ENCODE measurements around the gene RHEB.

Gene RHEB

DNA sequence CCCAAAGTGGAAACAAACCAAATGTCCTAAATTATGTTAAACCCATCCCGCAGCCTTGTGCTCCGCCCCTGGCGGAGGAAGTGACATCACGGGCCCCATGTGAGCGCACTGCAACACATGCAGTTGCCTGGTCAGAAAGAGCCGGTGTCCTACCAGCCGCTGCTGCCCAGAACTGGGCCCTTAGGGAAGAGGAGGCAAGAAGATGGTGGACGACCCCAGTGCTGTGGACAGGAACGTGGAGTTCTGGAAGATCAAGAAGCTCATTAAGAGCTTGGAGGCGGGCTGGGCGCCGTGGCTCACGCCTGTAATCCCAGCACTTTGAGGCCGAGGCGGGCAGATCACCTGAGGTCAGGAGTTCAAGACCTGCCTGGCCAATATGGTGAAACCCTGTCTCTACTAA is 18.0 kb downstream of the RHEB start:
- DNase-seq, result no peak

DNA sequence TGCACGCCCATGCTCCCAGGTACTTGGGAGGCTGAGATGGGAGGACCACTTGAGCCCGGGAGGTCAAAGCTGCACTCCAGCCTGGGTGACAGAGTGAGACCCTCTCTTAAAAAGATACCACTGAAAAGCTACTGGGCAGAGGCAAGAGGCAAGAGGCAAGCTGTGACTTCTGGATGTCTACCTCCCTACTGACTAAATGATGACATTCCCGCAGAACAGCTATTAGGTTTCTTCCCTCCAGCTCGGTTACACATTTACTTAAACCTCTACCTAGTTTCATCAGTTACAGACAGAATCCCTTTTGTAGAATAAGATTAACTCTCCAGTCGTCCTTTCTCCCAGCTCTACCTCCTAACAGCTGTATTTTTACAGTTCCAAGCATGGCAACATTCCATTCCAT is 21.2 kb downstream of the RHEB start:
- no peak for DNase-seq

DNA sequence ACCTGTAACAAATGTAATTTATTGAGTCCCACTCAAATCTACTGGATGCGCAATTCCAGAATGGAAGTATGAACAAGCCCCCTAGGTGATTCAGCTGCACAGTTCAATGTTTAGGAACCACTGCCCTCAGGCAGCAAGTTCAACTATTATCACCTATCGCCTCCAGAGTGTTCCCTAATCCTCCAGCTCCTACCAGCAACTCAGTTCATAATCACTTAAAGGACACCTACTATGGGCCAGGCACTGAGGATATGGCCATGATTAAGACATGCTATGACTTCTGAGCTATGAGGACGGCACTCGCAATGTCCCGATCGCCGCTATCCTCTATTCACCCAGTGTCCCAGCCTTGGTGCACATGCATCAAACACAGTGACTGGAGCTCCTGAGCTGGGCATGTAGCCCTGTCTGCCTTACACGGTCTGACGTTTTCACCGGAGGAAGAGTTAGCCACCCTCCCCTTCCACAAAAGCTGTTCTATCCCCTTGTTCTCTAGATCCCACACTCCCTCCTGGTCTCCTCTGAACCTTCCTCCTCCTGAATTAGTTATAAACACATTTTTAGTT is 22.3 kb downstream of the RHEB start:
- no peak for DNase-seq

DNA sequence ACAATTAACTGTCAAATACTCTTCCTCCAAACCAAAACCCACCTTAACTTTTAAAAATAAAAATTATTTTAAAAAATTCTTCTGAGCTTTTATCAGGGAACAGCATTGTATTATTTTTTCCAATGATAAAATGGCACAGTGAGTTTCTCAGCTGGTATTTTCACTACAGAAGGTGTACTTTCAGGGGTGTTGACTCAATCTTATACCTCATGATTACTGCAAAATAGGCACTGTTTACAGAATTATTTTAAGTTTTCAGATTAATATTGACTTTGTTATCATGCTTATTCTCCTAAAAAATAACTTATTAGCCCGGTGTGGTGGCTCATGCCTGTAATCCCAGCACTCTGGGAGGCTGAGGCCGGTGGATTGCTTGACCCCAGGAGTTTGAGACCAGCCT is 24.3 kb downstream of the RHEB start:
- no peak for DNase-seq

DNA sequence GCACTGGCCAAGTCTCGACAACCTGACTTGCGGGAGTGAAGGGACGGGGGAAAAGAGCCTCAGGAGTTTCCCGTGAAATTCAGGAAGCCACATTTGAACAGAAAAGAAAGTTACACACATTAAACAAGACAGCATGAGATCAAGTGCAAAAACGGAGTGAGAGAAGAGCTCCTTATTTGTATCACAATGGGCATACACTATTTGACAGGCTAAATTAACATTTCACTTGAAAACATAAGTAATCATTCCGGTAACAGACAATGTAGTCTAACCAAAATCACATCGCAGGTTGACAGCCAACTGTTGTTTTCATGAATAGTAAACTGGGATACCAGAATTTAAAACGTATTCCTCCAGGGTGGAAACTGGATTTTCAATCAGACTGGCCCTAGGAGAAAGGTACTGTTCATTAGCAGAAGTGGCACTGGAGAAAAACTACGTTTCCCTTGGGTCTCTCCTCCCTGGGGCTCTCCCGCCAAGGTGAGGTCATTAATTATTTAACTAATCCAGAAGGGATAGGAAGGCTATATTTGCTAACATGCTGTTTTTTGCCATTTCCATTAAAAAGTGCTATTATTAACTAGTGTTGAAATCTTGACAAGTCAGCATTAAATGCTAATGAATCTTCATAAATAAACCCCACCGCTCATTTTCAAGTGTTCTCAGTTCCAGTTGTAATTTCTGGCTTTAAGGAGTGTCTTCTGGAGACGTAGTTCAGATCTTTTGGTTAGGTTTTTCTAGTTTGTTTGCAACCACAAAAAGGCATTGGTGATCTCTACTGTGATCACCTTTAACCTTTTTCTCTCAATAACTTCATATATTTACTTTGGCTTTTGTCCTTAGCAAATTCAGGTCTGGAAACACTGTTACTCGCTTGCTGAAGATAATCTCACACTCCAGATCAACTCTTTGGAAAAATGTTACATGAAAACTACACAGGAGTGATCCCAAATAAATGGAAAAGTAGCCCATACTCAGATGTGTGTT is 25.1 kb downstream of the RHEB start:
- no peak for DNase-seq

DNA sequence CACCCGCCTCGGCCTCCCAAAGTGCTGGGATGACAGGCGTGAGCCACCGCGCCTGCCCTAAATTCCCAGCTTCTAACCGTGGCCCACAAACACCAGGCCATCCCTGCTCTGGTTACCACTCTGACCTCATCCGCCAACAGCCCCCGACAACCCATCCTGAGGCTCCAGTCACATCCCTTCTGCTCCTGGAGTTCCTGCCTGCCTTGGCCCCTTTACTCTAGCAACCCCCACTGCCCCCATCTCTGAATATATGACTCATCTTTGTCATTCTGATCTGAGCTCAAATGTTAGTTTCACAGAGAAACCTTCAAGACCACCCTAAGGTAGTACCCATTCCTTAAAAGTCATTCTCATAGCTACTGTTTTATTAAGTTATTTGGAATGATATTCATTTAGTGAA is 26.6 kb downstream of the RHEB start:
- DNase-seq, result no peak

DNA sequence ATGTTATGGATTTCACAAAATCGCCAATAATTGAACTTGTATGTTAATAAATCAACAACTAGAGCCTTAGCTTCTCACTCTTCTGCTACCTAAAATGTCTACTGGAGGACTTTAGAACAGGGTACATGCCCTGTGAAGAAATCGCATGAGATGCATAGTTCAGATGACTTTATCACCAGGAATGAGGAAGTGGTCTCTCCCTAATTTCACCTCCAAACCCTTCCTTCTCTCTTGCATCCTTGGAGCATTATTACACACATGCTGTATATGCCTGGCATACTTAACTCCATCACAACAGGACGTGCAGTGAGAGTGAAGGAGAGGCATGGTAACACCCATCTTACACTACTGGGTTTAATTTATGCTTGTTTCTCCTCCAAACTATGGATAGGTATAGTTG is 27.8 kb downstream of the RHEB start:
- DNase-seq, result no peak

DNA sequence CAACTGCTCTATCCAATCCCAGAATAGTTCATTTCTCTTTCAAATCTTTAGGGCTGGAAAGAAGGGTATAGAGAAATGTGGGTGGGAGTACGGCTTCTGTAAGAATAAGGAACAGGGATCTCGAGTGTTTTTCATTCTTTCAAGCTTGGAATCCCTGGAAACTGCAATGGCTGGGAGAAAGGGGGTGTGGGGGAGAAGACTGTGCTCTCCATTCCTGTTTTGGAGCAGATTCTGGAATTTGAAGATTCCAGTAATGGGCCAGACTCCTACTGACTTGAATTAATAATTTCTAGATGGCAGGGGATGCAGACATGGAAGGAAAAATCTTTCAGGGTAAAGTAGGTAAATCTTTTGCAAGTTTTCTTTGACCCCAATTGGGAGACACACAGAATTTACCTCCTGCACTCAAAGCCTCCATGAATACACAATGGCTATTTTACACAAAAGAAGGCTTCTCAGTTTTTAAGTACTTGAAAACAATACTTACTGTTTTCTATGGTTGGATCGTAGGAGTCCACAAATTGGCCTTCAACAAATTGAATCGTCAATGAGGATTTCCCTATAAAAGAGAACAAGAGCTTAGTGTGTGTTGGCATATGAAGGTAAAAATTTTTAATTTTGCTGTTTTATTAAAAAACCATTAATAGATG is 29.1 kb downstream of the RHEB start:
- DNase-seq, result no peak

DNA sequence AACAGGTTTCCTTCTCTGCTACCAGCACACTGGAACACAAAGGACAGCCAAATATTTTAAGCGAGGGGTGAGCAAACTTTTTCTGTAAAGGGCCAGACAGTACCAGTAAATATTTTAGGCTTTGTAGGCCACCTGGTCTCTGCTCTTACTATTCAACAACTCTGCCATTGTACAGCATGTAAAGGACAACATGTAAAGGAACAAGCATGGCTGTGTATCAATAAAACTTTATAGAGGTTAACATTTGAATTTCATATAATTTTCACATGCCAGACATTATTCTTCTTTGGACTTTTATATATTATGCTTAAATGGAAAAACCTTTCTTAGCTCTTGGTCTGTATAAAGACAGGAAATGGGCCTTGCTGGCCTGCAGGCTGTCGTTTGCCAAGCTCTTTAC is 30.2 kb downstream of the RHEB start:
- no peak for DNase-seq

DNA sequence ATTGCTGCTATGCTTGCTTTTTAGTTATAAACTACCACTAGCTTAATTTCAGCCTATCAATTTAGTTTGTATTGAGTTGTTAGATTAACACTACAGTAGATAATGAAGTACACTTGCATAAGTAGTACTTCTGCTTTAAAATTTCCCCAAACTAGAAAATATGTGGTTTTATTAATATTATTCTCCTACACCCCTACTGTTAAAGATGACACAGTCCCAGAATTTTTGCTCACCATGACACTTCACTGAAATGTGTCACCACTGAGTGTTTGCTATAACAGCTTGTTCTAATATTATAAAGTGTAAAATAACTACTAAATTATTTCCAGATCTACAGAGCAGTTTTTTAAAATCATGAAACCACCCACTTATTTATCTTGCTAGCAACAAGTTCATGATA is 31.6 kb downstream of the RHEB start:
- no peak for DNase-seq

DNA sequence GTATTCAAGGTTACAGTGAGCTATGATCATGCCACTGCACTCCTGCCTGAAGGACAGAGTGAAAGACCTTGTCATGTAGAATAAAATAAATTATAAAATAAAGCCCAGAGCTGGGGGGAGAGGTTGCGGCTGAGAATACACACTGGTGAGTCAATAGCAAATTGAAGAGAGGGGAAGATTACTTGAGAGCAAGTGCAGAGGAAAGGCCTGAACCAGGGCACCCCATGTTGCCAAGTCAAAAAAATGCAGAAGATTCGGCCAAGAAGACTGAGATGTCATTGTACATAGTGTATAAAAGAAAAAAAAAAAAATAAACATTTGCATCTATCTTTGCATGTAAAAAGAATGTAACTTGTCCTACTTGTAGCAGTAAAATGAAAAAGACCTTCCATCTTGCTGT is 32.5 kb downstream of the RHEB start:
- DNase-seq, result no peak

DNA sequence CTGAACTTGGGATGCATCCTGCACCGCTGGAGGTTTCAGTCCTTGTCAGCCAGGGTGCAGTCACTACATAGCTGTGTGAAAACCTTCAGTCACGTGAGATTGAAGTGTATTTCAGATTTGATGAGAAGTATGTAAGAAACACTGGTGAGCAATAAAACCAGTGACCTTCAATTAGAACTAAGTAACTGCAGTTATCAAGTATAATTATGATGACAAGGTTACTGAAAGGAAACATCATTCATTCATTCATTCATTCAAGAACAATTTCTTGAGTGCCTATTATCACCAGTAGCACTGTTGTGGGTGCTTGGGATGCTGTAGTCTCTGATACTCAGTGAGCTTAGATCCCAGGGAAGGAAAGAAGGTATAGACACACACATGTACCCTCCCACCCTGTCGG is 33.6 kb downstream of the RHEB start:
- DNase-seq, result no peak

DNA sequence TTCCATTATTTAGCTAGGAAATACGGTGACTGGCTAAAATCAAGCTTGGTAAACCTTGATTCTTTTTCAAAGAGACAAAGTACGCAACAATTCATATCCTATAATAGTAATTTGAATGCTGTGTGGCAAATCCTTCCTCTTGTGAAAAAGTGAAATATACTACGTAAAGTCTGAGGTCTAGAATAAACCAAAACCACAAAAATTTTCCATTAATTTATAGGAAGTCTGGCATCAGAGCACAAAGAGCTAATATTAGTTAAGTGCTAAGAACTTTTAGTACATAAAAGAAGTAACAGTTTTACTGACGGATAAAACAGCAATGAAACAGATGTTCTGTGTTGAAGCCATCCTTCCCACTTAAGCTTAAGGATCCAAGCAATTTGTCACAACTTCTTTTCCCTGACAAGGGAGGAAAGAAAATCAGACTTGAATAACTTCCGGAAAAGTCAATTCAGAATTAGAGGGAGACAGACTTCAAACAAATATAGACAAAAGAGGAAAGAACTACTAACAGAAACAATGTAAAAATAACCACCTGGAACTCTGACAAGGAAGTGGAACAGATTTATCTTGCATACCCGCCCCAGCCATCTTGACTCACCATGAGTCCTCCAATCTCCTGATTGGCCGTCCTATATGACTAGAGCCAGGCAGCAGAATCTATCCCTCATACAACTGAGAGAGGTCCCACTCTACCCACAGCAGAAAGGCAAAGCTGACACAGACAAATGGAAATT is 34.6 kb downstream of the RHEB start:
- DNase-seq, result no peak

DNA sequence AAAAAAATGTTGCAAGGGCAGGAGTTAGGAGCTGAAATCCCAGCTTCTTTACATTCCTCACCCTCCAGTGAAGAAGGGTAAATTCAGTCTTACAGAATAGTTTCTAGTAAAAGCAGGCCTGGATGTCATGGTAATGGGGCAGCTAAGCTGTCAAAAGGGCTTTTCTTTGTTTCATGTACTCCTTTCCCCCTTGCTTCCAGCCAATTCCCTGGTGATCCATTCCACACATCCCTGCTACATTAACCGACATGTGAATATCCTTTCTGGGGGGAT is 36.0 kb downstream of the RHEB start:
- no peak for DNase-seq

DNA sequence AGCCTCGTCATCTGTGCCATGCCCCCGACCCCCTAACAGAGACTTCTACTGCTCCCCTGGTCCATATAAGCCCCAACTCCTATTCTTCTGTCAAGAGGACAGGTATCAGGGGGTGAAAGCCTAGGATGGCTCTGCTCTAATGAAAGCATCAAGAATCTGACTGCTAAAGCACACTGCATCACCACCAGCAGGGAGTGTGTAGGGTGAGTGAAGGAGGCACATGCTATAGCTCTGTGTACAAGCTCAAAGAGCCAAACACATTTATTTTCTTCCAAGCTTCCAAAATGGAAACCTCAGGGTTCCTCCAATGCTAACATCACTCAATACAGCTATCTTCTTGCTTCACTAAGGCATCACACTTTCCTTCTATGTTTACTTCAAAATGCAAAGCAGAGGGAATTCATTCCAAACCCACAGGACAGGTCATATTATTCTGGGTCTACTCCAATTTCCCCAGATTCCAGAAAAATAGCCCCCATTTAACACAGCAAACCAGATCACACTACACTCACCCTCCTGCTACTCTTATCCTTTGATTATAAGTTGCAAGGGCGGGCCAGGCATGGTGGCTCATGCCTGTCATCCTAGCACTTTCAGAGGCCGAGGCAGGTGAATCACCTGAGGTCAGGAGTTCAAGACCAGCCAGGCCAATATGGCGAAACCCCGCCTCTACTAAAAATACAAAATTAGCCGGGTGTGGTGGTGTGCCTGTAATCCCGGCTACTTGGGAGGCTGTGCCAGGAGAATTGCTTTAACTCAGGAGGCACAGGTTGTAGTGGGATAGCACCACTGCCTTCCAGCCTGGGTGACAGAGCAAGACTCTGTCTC is 36.6 kb downstream of the RHEB start:
- no peak for DNase-seq

DNA sequence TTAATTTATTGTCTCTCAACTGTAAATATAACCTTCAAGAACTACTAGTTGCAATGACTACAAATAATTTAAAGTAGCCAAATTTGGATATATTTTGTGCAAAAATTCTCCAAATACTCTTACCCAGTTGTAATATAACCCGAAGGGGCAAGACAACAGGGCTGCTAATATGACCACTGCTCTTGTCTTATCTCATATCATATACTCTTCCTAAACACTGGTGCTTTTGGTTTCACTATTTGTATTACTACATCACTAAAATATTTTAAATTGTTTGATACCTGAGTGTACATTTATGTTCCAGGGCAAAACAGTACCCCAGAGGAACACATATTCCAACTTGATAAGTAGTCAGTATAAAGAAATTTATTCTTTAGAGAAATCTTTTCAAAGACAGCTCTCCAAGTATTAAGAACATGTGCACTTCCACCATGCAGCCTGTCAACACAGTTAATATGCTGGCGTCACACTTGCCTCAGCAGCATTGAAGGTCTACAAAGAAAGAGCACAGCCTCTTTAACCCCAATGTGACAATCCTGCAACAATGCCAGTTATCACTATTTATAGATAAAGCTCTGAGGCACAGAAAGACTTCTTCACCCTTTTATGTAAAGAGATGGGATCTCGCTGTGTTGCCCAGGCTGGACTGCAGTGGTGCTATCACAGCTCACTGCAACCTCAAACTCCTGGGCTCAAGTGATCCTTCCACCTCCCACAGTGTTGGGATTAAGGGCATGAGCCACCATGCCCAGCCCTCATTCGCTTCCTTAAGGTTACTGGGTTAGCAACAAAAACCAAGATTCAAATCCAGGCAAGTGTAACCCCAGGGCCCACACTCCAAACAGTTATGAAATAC is 37.8 kb downstream of the RHEB start:
- DNase-seq, result no peak

DNA sequence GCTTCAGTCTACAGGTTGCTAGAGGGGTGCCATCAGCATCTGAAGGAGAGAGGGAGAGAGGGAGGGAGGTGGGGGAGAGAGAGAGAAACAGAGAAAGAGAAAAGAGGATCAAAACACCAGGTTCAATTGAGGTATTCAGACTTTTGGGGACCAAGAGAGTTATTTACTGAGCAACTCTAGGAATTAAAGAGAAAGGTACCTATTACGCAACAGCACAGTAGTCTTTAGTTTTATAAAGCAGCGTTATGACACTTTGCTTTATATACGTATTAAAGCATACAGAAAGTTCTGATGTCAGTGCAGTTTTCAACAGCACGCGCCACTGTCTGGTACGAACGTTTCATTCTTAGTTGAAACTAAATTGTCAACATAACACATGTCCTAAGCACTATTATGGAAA is 41.8 kb downstream of the RHEB start:
- DNase-seq, result no peak

DNA sequence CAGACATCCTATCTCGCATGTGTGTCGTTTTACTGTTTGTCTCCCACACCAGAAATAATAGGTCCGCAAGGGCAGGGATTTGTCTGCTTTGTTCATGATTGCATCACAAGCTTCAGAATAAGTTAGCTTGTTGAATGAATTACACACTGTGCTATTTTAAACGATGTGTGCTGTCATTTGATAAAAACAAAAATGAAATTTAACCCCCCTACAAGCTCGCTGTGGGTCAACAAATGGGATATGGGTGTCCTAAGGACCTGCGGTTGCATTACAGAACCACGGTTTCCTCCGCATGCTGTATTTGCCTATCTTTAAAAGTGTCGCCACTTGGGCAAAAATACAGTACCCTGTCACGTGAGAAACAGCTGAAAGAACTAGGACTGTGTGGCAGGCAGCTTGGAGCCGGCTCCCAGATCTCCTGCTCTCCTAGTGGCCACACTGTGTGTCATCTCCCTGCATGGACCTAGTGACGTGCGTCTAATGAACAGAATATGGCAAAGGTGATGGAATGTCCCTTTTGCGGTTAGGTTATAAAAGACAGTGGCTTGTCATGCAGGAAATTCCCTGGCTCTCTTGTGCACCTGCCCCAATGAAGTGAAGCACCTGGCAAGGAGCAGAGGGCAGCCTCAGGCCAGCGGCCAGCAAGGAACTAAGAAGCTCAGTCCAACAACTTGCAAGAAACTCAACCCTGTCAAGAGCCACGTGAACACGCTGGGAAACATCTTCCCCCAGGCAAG is 46.9 kb downstream of the RHEB start:
- no peak for DNase-seq

DNA sequence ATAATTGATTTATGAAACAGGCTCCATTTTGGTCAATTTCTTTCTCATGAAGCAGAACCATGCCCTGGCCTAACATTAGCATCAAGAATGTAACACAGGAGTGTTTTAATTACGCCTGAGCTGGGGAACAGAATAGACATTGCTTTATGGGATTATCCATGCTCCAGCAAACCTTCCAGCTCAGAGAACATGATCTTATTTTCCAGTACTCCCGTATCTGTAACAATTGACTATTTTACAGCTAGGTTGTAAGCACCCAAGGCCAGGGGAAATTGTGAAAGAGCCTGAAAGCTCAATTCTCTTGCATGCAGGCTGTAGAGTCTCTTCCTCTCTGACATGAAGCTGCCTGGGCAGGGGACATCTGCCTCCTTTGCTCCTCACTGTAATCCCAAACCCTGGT is 49.0 kb downstream of the RHEB start:
- DNase-seq, result no peak

DNA sequence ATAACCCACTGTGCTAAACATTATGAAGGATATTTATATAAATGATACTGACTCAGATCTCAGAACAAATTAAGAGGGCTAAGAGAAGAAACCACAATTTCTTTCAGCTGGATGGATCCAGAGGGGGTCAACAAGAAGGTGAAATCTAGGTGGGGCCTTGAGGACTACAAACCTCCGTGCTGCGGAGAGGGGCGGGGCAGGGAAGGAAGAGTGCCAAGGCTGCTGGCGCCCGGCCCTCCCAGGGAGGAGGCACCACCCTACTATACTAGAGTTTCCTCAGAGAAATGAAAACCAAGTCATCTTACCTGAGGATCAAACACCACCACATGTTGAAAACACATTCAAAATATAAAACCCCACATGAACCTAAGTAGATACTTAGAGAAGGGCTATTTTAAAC is 50.4 kb downstream of the RHEB start:
- no peak for DNase-seq

Data from activated CD4-positive, alpha-beta T cell treated with anti-CD3 and anti-CD28 coated beads, Interleukin-2, amount 50 U/mL, for 16 hours (primary cell).